Endothelial cell of umbilical vein (primary cell): ENCODE measurements around the gene WBP2. TPM values are rescaled to one million over a fixed set of nuclear protein-coding genes. Genes with fewer than 3 reads are reported as not detected.

Experiments used
- BruUV-seq: library from RNA; stranded (reverse); fragments of 400-500 nt; replicated peaks from 2 replicates; lab custom pipeline; 2021; lab: Mats Ljungman, UMichigan
- CTCF ChIA-PET: fragments of 300-600, 350-600 bp; sonication (Branson Sonifier 250); formaldehyde crosslinking; loops from one replicate; lab custom pipeline; 2021; ENCODE audit warnings: antibody characterized with exemption, inconsistent platforms; lab: Charles Lee
- POLR2A ChIA-PET: fragments of 300-600, 350-600 bp; sonication (Branson Sonifier 250); formaldehyde crosslinking; loops from one replicate; lab custom pipeline; 2021; ENCODE audit warnings: antibody characterized with exemption, inconsistent platforms; lab: Charles Lee
- DNase-seq: peaks from one replicate; pipeline ENCODE4 v3.0.0-alpha.2; 2011; ENCODE audit warnings: low read depth, low spot score
- FAIRE-seq: peaks from 2 replicates; lab custom pipeline; 2011; peaks lifted over from hg19 to GRCh38; lab: Jason Lieb, UNC
- H2AFZ ChIP-seq: 2 replicates; pipeline ENCODE4 v1.6.0; 2012; ENCODE audit warnings: low read depth, low read length, control low read depth, inconsistent platforms
- H3K27ac ChIP-seq: 2 replicates; pipeline ENCODE4 v1.5.1; 2011; ENCODE audit warnings: low read depth, mild to moderate bottlenecking, control low read depth, low read length, moderate library complexity; ENCODE audit not compliant: insufficient read depth
- H3K27me3 ChIP-seq, 2 experiments: 2 replicates each; pipeline versions ENCODE4 v1.6.0 to v1.6.1; 2011; ENCODE audit warnings: low read length in 2 of 2, mixed read lengths in 1 of 2; ENCODE audit not compliant: control insufficient read depth in 2 of 2, insufficient read depth in 2 of 2
- H3K36me3 ChIP-seq, 2 experiments: 2 replicates in 1 of 2; 3 replicates in 1 of 2; pipeline ENCODE4 v1.5.1; 2011; ENCODE audit warnings: low read length in 2 of 2, mild to moderate bottlenecking in 1 of 2, moderate library complexity in 1 of 2; ENCODE audit not compliant: control insufficient read depth in 2 of 2, insufficient read depth in 2 of 2; ENCODE audit errors: extremely low read depth in 1 of 2
- H3K4me1 ChIP-seq: 3 replicates; pipeline ENCODE4 v1.5.1; 2011; ENCODE audit warnings: mild to moderate bottlenecking, low read length; ENCODE audit not compliant: control insufficient read depth, insufficient read depth; ENCODE audit errors: extremely low read depth
- H3K4me2 ChIP-seq: 2 replicates; pipeline ENCODE4 v1.6.1; 2011; ENCODE audit warnings: low read length, control low read depth, mixed read lengths; ENCODE audit not compliant: insufficient read depth
- H3K4me3 ChIP-seq, 3 experiments: fragments of 200-600 bp in 1 of 3; sonication (generic), shearing (Covaris generic) in 1 of 3; replicated peaks in 1 of 3; 2 replicates each; pipeline ENCODE4 v1.5.1; 2011 to 2016; ENCODE audit warnings: control low read depth in 3 of 3, low read length in 3 of 3, mild to moderate bottlenecking in 2 of 3, inconsistent platforms in 1 of 3, low read depth in 1 of 3, moderate library complexity in 1 of 3; ENCODE audit not compliant: insufficient read depth in 1 of 3
- H3K79me2 ChIP-seq: 2 replicates; pipeline ENCODE4 v1.6.0; 2012; ENCODE audit warnings: low read length, inconsistent platforms; ENCODE audit not compliant: control insufficient read depth, insufficient read depth
- H3K9ac ChIP-seq: replicated peaks from 2 replicates; pipeline ENCODE3; 2011; ENCODE audit warnings: low read length, control low read depth; ENCODE audit not compliant: insufficient read depth; ENCODE audit errors: extremely low read depth
- H3K9me1 ChIP-seq: replicated peaks from 3 replicates; pipeline ENCODE4 v1.6.0; 2011; ENCODE audit warnings: mild to moderate bottlenecking, low read length; ENCODE audit not compliant: control insufficient read depth, insufficient read depth; ENCODE audit errors: extremely low read depth
- H3K9me3 ChIP-seq: replicated peaks from 2 replicates; pipeline ENCODE4 v1.5.1; 2012; ENCODE audit warnings: low read length, inconsistent platforms; ENCODE audit not compliant: control insufficient read depth, insufficient read depth
- H4K20me1 ChIP-seq: replicated peaks from 2 replicates; pipeline ENCODE3; 2011; ENCODE audit warnings: mild to moderate bottlenecking, low read length; ENCODE audit not compliant: control insufficient read depth, insufficient read depth; ENCODE audit errors: extremely low read depth
- CTCF ChIP-seq, 2 donors: IDR thresholded peaks; 1 replicate in 1 of 2; 2 replicates in 1 of 2; pipeline ENCODE4 v1.5.1; 2011; ENCODE audit warnings: low read length in 2 of 2, mild to moderate bottlenecking in 2 of 2, moderate library complexity in 2 of 2, control low read depth in 1 of 2, inconsistent platforms in 1 of 2, low read depth in 1 of 2; ENCODE audit not compliant: insufficient read depth in 1 of 2; ENCODE audit errors: extremely low read depth in 1 of 2
- EZH2 ChIP-seq: IDR thresholded peaks from 2 replicates; pipeline ENCODE4 v1.6.1; 2012; ENCODE audit warnings: borderline replicate concordance, low read depth, mild to moderate bottlenecking, moderate library complexity, low read length, inconsistent platforms; ENCODE audit not compliant: severe bottlenecking
- FOS ChIP-seq: IDR thresholded peaks from 2 replicates; pipeline ENCODE4 v1.6.1; 2011; ENCODE audit warnings: mild to moderate bottlenecking, low read length, moderate library complexity, borderline replicate concordance; ENCODE audit not compliant: insufficient read depth
- GATA2 ChIP-seq: IDR thresholded peaks from 2 replicates; pipeline ENCODE4 v1.7.0; 2011; ENCODE audit warnings: low read depth, mild to moderate bottlenecking, moderate library complexity, mixed read lengths, low read length; ENCODE audit not compliant: insufficient read length, insufficient read depth
- JUN ChIP-seq: IDR thresholded peaks from 2 replicates; pipeline ENCODE4 v1.6.1; 2011; ENCODE audit warnings: borderline replicate concordance, low read depth; ENCODE audit not compliant: insufficient read length, insufficient read depth
- MAX ChIP-seq: IDR thresholded peaks from 2 replicates; pipeline ENCODE4 v1.6.1; 2011; ENCODE audit not compliant: insufficient read depth, insufficient read length
- MYC ChIP-seq: IDR thresholded peaks from one replicate; pipeline ENCODE4 v1.6.1; 2011; ENCODE audit warnings: mild to moderate bottlenecking, low read depth, low read length
- POLR2A ChIP-seq: IDR thresholded peaks from 2 replicates; pipeline ENCODE4 v1.6.1; 2012; ENCODE audit warnings: low read depth, mild to moderate bottlenecking, control low read depth, low read length
- POLR2AphosphoS5 ChIP-seq: IDR thresholded peaks from 2 replicates; pipeline ENCODE4 v1.6.1; 2012; ENCODE audit warnings: low read depth, mild to moderate bottlenecking, control low read depth, low read length, moderate library complexity; ENCODE audit not compliant: insufficient read depth
- dilution Hi-C: fragments of 300-500 bp; cut with MboI; formaldehyde crosslinking; loops from one replicate; pipeline ENCODE4 v1.15.0; 2019; ENCODE audit warnings: low sequenced_read_pairs; ENCODE audit not compliant: extremely low pct_ligation_motif_present
- intact Hi-C: fragments of 100-400 bp; cut with micrococcal nuclease; formaldehyde crosslinking; loops from one replicate; pipeline ENCODE4 v1.10.0; 2022
- polyA plus RNA-seq, 4 experiments: library from polyadenylated mRNA; depleted of rRNA in 3 of 4; stranded (reverse) in 3 of 4; unstranded in 1 of 4; fragments of >200 nt; gene quantifications; 2 replicates each; pipeline versions ENCODE4 v1.2.1 to v1.2.3, GENCODE V29; 2011 to 2012; ENCODE audit warnings: missing spikeins in 1 of 4
- total RNA-seq: library from RNA; stranded (reverse); gene quantifications from 2 replicates; pipeline ENCODE4 v1.2.3, GENCODE V29; 2021

Gene WBP2
- total and polyA plus RNA-seq, 2 donors (not counting 3 experiments of a cell fraction or from before 2014, with no cell fraction given) = 81.5 to 126 TPM

- Histone ChIP-seq H3K9me3 (no peaks in the 10 kb centered on the region), H3K9ac (no peak overlapping the region), H2AFZ (no peak overlapping the region), H3K9me1 (no peaks in the 10 kb centered on the region), H3K27me3 (no peaks in the 10 kb centered on the region), H3K79me2 (peaks cover 22% of the 10 kb centered on the region), H3K4me2 (no peak overlapping the region), H3K36me3 (peaks cover 0 to 19% of the 10 kb centered on the region in 2 experiments), H3K4me3 (no peak overlapping the region), H4K20me1 (no peaks in the 10 kb centered on the region), H3K27ac (no peak overlapping the region), H3K4me1 (peaks cover 11% of the 10 kb centered on the region)
- ChIA-PET CTCF (interaction anchor here (1.0 to 3.6 kb wide), 5 partner anchors 10 to 110 kb away, joined by 3 to 42 read pairs (median 4); partner anchors contain the start of gene WBP2), POLR2A (no interaction called here)
- no peak for DNase-seq
- BruUV-seq = no TSS peak
- intact Hi-C loops = no loop called here
- dilution Hi-C loops = no loop called here
- no peak for FAIRE-seq
- TF ChIP-seq JUN (no peak), MAX (no peak), GATA2 (no peak), MYC (no peak), POLR2A (no peak), FOS (no peak), POLR2AphosphoS5 (no peak), EZH2 (no peak), CTCF (IDR thresholded peaks at IDR 0.05; ENCODE audit: extremely low read depth in 1 of 2, insufficient read depth in 1 of 2, low read depth in 1 of 2, low read length in 2 of 2) (no peak)
Measured at GRCh38 chr17:75894049-75894733, 39.1 kb upstream of the WBP2 start.
